ENCODE data around the gene LRTM2. TPM values are rescaled to one million over a fixed set of nuclear protein-coding genes. Genes with fewer than 3 reads are reported as not detected.

LRTM2 gene
- polyA plus RNA-seq, 10 donors: 0.08 to 0.63 (median 0.27) TPM; not detected in 1

DNA sequence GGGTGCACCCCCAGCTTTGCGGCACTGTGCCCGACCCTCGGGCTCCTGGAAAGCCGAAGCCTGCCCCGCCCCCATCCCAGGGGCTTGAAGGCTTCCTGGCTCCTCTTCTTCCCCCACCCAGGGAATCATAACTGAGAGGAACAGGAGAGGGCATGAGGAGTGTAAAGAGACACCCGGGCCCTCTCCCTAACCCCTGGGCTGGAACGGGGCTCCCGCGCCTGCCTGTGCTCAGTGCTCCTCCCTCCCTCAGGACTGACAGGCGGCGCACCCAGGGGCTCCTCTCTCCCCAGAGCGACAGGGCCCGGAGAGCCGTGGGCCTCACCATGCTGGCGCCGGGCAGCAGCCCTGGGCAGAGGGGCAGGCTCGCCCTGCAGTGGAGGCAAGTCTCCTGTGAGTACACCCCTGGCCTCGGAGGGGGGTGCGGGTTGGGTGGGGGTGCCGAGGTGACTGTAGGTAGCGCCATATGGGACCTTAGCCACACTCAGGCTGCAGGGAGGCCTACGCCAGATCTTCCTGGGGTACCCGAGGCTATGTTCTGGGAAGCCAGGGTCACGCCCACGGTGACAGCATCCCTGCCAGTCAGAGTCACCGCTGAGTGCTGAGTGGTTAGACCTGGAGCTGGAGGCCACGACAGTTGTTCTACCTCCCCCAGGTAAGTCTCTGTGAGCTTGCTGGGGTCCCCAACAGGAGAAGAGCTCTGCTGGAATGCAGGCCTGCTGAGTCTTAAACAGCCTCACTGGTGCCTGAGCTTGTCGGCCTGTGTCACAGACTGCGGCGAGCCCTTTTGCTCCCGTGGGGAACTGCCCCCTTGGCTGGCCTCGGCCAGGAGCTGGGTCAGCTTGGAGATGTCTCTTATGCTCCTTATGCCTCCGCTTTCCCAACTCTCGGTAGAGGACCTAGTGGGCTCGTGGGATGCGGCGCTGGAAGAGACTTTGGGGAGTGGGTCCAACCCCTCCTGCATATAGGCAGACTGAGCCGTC lies 7.8 kb downstream of the LRTM2 start:
- DNase-seq: no peak

DNA sequence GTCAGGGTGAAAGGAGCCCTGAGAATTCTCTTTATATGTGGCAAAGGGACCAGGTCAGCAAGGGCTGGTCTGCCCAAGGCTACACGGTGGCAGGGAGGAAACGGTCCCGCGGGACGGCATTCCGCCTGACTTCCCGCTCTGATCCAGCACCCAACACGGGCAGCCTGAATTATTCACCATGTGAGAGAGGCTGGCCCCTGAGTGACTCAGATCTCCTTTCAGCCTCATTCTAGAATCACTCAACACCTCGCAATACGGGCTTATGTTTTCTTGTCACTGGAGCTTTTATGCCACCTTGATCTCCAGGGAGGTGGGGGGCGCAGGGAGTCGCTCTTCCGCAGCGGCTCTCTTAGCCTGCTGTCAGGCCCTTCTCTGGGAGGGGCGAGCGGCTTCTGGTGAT lies 8.5 kb downstream of the LRTM2 start:
- DNase-seq: no peak

DNA sequence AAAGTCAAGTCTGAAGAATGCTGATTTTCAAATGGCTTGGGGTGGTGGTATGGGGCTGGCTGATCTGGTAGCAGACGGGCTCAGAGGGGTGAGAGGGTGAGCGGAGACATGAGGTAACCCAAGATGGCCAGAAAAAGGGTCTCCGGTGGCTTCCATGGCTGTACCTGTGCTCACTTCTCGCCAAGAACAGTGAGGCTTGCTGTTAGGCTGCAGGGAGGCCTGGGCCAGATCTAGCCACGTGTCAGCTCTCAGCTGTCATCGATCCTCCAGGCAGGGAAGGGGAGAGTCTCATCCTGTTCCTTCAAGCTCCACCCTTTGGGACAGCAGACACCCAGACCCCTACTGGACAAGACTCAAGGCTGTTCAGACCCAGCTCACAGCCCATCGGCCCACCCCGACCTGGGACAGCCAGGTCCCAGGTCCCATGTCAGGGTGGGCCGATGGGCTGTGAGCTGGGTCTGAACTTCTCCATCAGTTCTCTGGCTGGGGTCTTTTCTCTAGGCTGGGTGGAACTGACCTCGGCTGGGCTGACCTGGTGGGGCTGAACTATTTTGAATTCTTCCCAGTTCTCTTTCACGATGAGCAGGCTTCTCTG lies 9.0 kb downstream of the LRTM2 start:
- DNase-seq: no peak

DNA sequence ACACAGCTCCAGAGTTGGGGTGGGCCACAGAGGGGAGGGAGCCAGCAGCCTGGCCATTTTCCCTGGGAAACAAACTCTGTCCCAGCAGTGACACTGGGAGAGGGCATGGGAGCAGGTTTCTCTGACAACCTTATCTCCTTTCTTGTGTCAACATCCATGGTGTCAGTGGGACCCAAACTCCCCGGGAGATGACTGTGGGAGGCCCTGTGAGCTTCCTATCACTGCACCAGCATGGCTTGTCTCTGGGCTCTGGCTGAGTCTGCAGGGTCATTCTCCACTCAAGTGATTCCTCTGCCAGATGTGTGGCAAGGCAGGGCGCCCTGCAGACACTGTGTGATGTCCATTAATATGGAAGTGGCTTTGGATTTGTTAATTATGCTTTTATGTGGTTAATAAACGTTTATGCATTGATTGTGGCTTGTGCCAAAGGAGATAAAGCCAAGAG lies 10.1 kb downstream of the LRTM2 start:
- DNase-seq: no peak

DNA sequence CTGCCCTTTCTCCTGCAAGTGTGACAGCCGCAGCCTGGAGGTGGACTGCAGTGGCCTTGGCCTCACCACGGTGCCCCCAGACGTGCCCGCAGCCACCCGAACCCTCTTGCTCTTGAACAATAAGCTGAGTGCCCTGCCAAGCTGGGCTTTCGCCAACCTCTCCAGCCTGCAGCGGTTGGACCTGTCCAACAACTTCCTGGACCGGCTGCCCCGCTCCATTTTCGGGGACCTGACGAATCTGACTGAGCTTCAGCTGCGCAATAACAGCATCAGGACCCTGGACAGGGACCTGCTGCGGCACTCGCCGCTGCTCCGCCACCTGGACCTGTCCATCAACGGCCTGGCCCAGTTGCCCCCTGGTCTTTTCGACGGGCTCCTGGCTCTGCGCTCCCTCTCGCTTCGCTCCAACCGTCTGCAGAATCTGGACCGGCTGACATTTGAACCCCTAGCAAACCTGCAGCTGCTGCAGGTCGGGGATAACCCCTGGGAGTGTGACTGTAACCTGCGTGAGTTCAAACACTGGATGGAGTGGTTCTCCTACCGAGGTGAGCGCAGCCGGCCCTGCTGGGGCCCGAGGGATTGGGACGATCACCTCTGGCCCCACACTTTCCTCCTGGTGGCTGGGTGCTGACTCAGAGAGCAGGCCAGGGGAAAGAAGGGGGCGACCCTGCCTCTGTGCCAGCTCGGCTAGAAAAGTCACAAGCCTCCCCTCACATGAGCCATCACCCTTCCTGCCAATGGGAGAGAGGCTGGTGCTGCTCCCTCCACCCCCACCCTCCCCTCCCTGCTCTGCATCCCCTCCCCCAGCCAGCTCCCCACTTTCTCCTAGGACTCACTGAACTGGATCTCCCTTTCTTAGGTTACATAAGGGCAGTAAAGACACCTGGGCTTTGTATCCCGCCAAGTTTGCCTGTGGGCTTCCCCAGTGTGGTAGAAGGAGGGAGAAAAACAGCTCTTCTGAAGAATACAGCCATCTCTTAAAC lies 10.9 kb downstream of the LRTM2 start:
- DNase-seq: peak; percentile 64 to 90 (median 85)

DNA sequence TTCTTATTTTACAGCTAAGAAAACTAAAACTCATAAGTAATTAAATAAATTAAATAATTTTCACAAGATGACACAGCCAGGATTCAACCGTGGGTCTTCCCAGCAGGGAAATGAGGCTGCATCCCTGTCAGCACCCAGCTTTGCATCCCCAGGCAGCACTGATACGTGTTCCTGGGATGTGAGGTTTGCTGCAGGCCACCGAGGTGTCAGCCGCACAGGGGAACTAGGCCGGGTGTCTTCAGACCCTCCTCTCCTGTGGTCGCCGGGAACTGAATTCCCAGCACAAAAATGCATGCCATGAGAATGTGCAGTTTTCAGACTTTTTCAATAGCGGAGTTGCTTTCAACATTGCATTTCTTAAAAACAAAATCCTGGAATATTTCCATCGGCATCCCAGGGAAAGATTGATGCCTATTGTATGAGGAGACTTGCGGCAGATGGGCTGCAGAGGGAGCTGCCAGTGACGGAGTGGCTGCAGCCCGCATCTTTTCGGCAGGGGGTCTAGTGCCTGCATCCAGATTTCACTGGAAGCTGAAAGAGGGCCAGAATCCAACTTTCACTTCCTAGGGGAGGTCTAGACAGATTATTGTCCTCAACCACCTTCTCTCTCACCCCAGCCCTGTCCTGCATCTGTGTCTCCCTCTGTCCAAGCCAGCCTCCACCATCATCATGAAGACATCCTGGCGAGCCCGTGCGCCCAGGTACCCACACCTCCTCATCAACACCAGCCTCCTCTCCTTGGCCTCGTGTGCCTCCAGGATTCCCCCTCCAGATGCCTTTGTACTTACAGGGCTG lies 12.6 kb downstream of the LRTM2 start:
- DNase-seq: no peak

DNA sequence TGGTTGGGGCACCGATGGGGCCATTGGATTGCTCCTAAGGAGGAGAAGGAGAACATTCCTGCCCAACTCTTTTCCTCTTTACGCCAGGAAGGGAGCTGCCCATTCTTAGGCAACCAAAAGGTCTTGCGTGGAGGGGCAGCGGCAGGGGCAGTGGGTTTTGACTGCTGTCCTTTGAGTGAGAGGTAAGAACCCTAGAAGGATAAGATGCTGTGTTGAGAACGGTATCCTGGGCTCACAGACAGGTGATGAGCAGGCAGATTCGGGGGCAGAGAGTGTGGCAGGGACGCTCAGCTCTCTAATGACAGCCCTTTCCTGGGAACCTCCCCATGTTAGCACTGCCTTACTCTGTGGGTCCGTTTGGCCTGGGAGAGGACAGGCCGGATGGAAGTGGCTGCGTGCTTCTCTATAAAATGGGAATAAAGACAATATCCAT lies 13.2 kb downstream of the LRTM2 start:
- no peak for DNase-seq

DNA sequence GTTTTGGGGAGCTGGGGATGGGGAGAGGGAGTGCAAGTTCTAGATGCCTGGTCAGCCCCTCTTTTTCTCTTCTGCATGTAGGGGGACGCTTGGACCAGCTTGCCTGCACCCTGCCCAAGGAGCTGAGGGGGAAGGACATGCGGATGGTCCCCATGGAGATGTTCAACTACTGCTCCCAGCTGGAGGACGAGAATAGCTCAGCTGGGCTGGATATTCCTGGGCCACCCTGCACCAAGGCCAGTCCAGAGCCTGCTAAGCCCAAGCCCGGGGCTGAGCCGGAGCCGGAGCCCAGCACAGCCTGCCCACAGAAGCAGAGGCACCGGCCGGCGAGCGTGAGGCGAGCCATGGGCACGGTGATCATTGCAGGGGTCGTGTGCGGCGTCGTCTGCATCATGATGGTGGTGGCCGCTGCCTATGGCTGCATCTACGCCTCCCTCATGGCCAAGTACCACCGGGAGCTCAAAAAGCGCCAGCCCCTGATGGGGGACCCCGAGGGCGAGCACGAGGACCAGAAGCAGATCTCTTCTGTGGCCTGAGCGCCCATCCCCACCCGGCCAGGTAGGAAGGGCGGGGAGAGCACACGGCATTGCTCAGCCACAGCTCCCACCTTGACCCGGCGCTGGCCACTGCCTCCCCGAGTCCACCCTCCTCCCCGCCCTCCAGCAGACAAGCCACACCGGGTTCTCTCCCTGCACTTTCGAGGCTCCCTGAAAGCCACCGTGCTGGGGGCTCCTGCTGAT lies 14.0 kb downstream of the LRTM2 start:
- no peak for DNase-seq

DNA sequence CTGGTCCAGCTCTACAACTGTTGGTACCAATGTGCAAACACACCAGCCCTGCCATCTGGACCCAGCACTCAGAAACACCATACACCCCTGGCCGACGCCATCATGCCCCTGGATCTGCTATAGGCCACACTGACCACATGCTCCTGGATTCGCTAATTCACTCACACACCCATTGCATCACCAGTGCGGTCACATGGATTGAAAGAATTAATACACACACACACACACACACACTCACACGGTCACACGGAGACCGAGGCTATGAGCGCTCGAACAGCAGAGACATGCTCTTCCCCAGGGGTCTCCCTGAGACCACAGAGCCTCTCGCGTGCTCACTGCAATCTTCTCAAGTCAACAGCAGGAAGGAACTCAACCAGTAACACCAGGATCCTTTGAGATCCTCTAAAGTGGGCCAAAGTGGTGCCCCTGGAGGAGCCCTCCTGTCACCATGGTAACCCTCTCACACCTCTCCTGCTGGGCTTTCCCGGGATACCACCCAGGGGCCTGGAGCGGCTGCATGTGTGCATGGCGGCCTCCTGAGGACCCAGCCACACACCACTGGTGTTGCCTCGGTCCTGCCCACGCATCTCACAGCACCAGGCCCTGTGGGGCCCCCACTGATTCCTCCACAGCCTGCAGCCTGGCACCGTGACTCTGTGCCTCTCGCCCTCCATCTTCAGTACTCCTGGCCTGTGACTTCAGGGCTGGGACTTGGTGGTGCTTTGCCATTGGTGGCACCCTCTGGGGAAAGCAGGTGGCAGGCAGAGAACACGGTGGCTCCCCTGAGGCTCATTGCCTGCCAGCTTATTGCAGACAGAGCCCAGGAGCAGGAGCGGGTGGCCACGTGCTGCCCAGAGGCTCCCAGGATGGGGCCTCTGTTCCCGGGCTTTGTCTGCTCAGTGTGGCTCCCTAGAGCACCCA lies 15.1 kb downstream of the LRTM2 start:
- no peak for DNase-seq

DNA sequence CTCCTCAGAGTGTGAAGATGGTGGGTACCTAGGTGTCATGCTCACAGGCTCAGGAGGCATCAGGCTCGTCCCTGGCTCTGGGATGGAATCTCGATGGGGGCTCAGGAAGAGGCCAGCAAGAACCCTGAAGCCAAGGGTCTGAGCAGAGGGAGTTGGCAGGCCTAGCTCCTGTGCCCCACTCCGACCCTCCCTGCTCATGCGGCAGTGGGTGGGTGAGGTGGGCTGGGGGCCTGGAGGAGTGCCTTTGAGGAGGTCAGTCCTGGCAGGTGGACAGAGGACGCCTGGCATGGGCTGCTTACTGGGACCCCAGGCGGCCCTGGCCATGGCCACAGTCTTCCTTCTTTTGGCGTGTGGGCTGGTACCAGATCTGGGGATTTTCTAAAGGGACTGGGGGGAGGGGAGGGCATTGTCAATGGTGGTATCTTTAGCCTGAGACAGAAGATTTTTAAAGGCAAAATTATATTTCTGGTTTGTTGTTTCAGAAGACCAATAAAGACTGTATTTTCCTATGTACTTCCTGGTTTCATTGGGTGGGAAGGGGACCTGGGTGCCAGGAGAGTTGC lies 16.0 kb downstream of the LRTM2 start:
- no peak for DNase-seq

DNA sequence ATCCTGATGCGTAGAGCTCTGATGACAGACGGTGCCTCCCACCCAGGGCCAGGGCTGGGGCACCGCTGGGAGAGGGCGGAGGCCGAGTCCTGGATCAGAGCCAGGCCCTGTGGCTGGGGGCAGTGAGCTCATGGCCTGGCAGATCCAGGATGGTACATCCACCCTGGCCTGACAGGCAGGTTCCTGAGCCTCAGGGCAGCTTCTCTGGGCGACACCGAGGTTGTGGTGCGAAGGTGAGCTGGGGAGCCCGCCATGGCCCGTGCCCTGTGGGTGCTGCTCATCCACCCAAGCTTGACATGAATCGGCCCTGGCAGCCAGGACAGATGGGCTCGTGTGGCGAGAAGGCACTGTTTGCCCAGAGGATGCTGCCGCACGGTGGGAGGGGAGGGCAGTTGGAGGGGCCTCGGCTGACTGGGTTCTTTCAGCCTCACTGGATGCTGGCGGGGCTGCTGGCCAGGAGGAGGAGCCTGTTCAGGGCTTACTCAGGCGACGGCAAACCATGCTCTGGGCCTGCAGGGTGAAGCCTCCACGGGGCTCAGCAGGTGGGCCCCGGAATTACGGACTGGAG lies 16.6 kb downstream of the LRTM2 start:
- no peak for DNase-seq

DNA sequence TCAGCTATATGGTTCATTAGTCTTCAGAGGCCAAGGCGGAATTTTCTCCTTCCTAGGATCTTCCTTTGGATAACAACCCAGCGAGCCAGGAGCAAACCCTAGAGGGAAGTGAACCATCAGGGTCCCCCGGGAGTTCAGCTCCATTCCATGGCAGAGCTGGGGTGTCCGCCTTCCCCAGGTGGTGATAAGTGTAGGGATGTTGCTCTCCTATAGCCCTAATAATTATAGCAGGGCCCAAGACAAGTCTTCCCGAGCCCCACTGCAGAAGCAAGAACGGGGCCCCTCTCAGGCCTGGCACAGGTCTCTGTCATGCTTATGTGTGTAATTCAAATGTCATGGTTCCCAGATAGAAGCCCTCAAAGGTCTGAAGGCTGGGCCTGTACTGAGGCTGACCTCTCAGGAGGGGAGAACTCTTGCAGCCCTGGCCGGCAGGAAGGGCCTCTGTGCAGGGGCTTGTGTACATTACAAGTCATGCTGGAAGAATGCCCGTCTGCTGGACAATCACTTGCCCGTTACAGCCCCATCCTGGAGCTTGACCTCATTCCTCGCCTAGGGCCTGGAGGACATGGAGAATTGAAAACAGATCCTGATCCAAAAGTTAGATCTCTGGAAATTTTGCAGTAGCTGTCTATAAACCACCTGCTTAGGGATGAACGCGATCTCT lies 17.3 kb downstream of the LRTM2 start:
- no peak for DNase-seq

DNA sequence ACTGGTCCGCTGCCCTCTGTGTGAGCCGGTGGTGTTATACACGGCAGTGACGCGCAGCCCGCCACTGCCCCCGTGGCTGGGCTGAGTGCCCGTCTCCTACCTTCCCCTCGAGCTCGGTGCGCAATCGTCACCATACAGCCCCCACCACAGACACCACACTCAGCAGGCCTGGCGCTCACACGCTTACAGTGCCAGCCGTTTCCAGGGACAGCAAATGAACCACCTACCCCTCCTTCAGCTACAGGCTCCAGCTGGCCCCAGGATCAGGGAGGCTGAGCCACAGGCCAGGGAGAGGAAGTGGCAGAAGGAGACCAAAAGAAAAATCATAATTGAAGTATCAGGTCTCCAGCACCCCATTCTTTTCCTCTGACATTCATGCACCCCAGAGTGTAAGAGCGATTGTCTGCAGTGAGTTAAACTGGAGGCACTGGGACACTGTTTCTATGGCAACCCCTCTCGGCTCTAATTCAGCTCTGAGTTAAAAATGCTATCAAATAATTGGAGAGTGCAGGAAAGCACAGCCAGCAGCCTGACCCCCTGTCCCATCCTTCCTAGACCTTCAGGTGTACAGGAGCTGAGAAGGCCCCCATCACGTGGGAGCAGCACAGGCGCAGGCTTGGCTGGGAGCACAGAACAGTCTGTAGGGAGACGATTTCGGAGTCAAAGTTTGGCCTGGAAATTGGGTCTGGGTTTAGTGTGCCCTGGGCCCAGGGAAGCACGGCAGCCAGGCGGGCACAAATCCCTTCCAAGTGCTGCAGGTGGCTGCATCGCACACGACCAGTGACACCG lies 18.0 kb downstream of the LRTM2 start:
- DNase-seq: no peak

DNA sequence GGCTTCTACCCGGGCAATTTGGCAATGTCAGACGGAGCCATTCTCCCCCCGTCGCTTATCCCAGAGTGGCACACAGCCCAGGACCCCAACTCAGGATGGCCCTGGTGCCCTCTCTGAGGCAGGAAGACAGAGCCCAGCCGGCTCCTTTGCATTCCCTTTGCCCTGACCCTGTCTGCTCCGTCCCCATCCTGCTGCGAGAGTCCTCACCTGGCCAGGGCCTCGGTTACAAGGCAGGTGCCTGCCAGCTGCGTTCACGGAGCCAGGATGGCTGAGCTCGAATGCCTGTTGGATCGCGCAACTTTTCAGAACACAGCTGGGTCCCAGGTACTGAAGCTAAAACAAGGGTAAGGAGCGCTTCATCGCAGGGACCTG lies 18.6 kb downstream of the LRTM2 start:
- DNase-seq: no peak

DNA sequence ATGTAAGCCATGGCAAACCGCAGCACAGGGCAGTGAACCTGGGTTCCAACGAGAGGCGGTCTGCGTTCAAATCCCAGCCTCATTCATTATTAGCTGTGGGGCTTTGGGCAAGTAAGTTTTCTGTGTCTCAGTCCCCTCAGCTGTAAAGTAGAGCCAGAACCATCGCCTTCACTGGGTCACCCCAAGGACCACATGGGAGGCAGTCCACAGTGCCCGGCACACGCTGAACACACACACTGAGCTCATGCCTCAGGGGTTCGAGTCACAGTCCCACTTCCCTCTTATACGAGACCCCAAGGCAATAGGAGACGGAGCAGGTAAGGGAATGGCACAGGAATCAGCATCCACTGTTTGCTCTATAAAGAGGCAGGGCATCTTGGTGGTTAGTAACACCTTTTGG lies 19.1 kb downstream of the LRTM2 start:
- no peak for DNase-seq

DNA sequence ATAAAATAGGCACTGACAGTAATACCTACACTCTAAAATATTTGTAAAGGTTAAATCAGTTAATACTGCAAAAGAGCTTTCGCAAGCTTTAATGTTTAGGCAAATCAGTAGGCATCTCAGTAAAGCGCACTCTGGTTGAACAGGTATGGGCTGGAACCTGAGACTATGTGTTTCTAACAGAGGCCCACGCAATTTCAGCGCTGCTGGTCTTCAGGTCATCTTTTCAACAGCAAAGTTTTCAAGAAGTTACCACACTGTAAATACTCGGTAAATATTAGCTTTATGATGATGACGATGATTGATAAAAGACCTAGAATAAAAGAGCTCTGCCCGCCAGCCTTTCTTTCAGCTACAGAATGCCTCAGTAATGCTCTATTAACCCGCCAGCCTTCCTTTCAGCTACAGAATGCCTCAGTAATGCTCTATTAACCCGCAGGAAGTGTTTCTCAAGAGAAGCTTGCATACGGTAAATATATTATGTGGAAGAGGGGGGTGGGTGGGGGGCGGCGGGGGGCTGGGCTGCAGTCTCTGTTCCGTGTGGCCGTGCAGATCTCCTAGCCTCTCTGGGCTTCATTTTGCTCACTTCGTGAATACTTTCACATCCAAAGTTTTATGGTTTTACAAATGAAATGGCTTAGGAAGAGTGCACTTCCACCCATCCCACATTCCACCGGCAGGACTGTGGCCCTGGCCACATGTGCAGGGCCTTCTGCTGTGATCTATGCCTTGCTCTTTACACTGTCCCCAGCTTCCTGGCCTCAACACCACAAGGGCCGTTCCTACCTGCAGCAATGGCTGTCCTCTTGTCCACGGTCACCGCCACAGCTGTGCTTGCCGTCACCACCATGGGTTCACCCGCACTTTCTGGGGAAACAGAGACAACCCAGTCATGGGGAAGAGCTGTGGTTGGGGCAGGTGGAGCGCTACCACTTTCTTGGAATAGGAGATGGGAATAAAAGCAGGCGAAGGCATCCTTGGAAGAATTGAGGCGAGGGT lies 19.9 kb downstream of the LRTM2 start:
- DNase-seq: no peak
